HCT116 (cell line): ENCODE results near the gene EPHA4. TPM values are rescaled to one million over a fixed set of nuclear protein-coding genes. Genes with fewer than 3 reads are reported as not detected.

Experiments
- ATAC-seq: fragments of 200-7000 bp; cut with Tn5 transposase; 2 replicates; pipeline ENCODE4 v1.9.1; 2020; ENCODE audit warnings: mild to moderate bottlenecking, moderate library complexity
- BruUV-seq: library from RNA; stranded (reverse); fragments of 400-500 nt; replicated peaks from 2 replicates; lab custom pipeline; 2021; lab: Mats Ljungman, UMichigan
- CTCF ChIA-PET: fragments of 300-600 bp; sonication (Branson Sonifier 250); formaldehyde crosslinking; loops from one replicate; lab custom pipeline; 2021; ENCODE audit warnings: antibody characterized with exemption; lab: Charles Lee
- POLR2A ChIA-PET: fragments of 300-600, 350-600 bp; sonication (Branson Sonifier 250); formaldehyde crosslinking; loops from one replicate; lab custom pipeline; 2021; ENCODE audit warnings: antibody characterized with exemption; lab: Charles Lee
- RAD21 ChIA-PET, 2 experiments: fragments of 300-600 bp; sonication (Branson Sonifier 250); formaldehyde crosslinking; loops; one replicate each; lab custom pipeline; 2023; ENCODE audit warnings: low total read pairs in 2 of 2; ENCODE audit not compliant: uncharacterized antibody in 2 of 2, unreplicated experiment in 2 of 2, low non-redundant PET in 1 of 2; lab: Charles Lee
- DNase-seq: peaks from one replicate; pipeline ENCODE4 v3.0.0-alpha.2; 2010; ENCODE audit warnings: low read depth, low spot score
- H2AFZ ChIP-seq: fragments of 200-600 bp; shearing (Covaris generic), sonication (generic); 2 replicates; pipeline ENCODE4 v1.6.1; 2017; ENCODE audit warnings: low read depth, mixed run types, mixed read lengths, antibody characterized with exemption, low read length; ENCODE audit not compliant: poor library complexity, severe bottlenecking
- H3K27ac ChIP-seq: 2 replicates; pipeline ENCODE4 v1.5.1; 2012; ENCODE audit warnings: low read depth, low read length
- H3K27me3 ChIP-seq: fragments of 200-600 bp; sonication (generic); 2 replicates; pipeline ENCODE4 v1.6.1; 2016; ENCODE audit warnings: mixed run types, low read length, mixed read lengths; ENCODE audit not compliant: insufficient read depth
- H3K36me3 ChIP-seq, 2 experiments: fragments of 200-500 bp in 1 of 2; fragments of 200-600 bp in 1 of 2; sonication (Bioruptor generic) in 1 of 2; sonication (generic) in 1 of 2; 2 replicates each; pipeline versions ENCODE4 v1.5.1 to v1.6.1; 2014 to 2016; ENCODE audit warnings: low read length in 2 of 2, inconsistent platforms in 1 of 2, mixed read lengths in 1 of 2, mixed run types in 1 of 2; ENCODE audit not compliant: insufficient read depth in 2 of 2, control insufficient read depth in 1 of 2
- H3K4me1 ChIP-seq, 2 experiments: fragments of 200-600 bp in 1 of 2; sonication (generic) in 1 of 2; 2 replicates each; pipeline versions ENCODE4 v1.5.1 to v1.6.1; 2012 to 2017; ENCODE audit warnings: low read length in 2 of 2, inconsistent platforms in 1 of 2, mild to moderate bottlenecking in 1 of 2, mixed read lengths in 1 of 2, mixed run types in 1 of 2, moderate library complexity in 1 of 2; ENCODE audit not compliant: insufficient read depth in 2 of 2, control insufficient read depth in 1 of 2
- H3K4me2 ChIP-seq: fragments of 200-600 bp; sonication (generic); 2 replicates; pipeline ENCODE4 v1.6.1; 2017; ENCODE audit warnings: mixed run types, low read length, mixed read lengths
- H3K4me3 ChIP-seq, 2 experiments: fragments of 200-600 bp in 1 of 2; sonication (generic) in 1 of 2; replicated peaks in 1 of 2; 2 replicates each; pipeline ENCODE4 v1.5.1; 2011 to 2016; ENCODE audit warnings: low read length in 2 of 2, control low read depth in 1 of 2, low read depth in 1 of 2, mild to moderate bottlenecking in 1 of 2, mixed read lengths in 1 of 2, mixed run types in 1 of 2
- H3K79me2 ChIP-seq: fragments of 200-600 bp; sonication (generic); 2 replicates; pipeline ENCODE4 v1.6.1; 2017; ENCODE audit warnings: mild to moderate bottlenecking, mixed run types, low read length, moderate library complexity, mixed read lengths; ENCODE audit not compliant: insufficient read depth
- H3K9ac ChIP-seq: fragments of 200-600 bp; sonication (generic); 2 replicates; pipeline ENCODE4 v1.6.1; 2016; ENCODE audit warnings: low read length, mixed read lengths
- H3K9me2 ChIP-seq: fragments of 200-600 bp; sonication (generic), shearing (Covaris generic); 2 replicates; pipeline ENCODE4 v1.6.1; 2017; ENCODE audit warnings: mixed run types, mild to moderate bottlenecking, moderate library complexity; ENCODE audit not compliant: insufficient read depth
- H3K9me3 ChIP-seq, 2 experiments: fragments of 200-500 bp in 1 of 2; fragments of 200-600 bp in 1 of 2; sonication (Bioruptor generic) in 1 of 2; sonication (generic) in 1 of 2; 2 replicates each; pipeline ENCODE4 v1.6.1; 2014 to 2017; ENCODE audit warnings: low read length in 2 of 2, mixed read lengths in 2 of 2, inconsistent platforms in 1 of 2, low read depth in 1 of 2, mild to moderate bottlenecking in 1 of 2, mixed run types in 1 of 2, moderate library complexity in 1 of 2; ENCODE audit not compliant: control insufficient read depth in 1 of 2, insufficient read depth in 1 of 2
- H4K20me1 ChIP-seq: fragments of 200-600 bp; sonication (generic), shearing (Covaris generic); 2 replicates; pipeline ENCODE4 v1.6.1; 2017; ENCODE audit warnings: mixed run types, mild to moderate bottlenecking, moderate library complexity; ENCODE audit not compliant: insufficient read depth
- CBX3 ChIP-seq: IDR thresholded peaks from 2 replicates; pipeline ENCODE4 v1.6.1; 2012; ENCODE audit warnings: low read depth
- CEBPB ChIP-seq: IDR thresholded peaks from 2 replicates; pipeline ENCODE4 v1.6.1; 2012; ENCODE audit warnings: low read depth
- EGR1 ChIP-seq: IDR thresholded peaks from 2 replicates; pipeline ENCODE4 v1.6.1; 2012; ENCODE audit warnings: low read depth
- ELF1 ChIP-seq: IDR thresholded peaks from 2 replicates; pipeline ENCODE4 v1.6.1; 2012; ENCODE audit warnings: low read depth, borderline replicate concordance
- EZH2phosphoT487 ChIP-seq: fragments of 200-600 bp; IDR thresholded peaks from 2 replicates; pipeline ENCODE4 v1.6.1; 2018; ENCODE audit warnings: antibody characterized with exemption, borderline replicate concordance
- POLR2A ChIP-seq: IDR thresholded peaks from 2 replicates; pipeline ENCODE4 v1.7.0; 2011; ENCODE audit warnings: borderline replicate concordance; ENCODE audit not compliant: insufficient read depth, insufficient read length; ENCODE audit errors: extremely low read depth
- POLR2AphosphoS5 ChIP-seq: IDR thresholded peaks from 2 replicates; pipeline ENCODE4 v1.6.1; 2011; ENCODE audit warnings: mild to moderate bottlenecking, low read depth, low read length, moderate library complexity
- RAD21 ChIP-seq: IDR thresholded peaks from 2 replicates; pipeline ENCODE4 v1.6.1; 2012; ENCODE audit warnings: low read depth, mild to moderate bottlenecking
- SP1 ChIP-seq: IDR thresholded peaks from 2 replicates; pipeline ENCODE4 v1.6.1; 2012; ENCODE audit warnings: low read depth
- SRF ChIP-seq: IDR thresholded peaks from 2 replicates; pipeline ENCODE4 v1.6.1; 2012; ENCODE audit warnings: low read depth
- TCF7L2 ChIP-seq: IDR thresholded peaks from 2 replicates; pipeline ENCODE4 v1.7.0; 2011; ENCODE audit warnings: borderline replicate concordance, inconsistent platforms; ENCODE audit not compliant: insufficient read depth, insufficient read length; ENCODE audit errors: extremely low read depth
- YY1 ChIP-seq: IDR thresholded peaks from 2 replicates; pipeline ENCODE4 v1.6.1; 2011; ENCODE audit warnings: low read length, low read depth, moderate library complexity, mild to moderate bottlenecking; ENCODE audit not compliant: insufficient replicate concordance; ENCODE audit errors: extremely low read depth
- ZFX ChIP-seq: fragments of 450-650 bp; IDR thresholded peaks from 2 replicates; pipeline ENCODE4 v1.6.1; 2017
- intact Hi-C: fragments of 100-400 bp; cut with micrococcal nuclease; formaldehyde crosslinking; loops from 2 replicates; pipeline ENCODE4 v1.10.0; 2022
- total RNA-seq: library from RNA; stranded (reverse); gene quantifications from one replicate; pipeline ENCODE4 v1.2.1, GENCODE V29; 2021; ENCODE audit not compliant: unreplicated experiment
- TF ChIP-seq, protein P1 (sequence below), 3 experiments: fragments of 200-600 bp in 1 of 3; sonication (generic) in 1 of 3; IDR thresholded peaks in 2 of 3; conservative IDR thresholded peaks in 1 of 3; 2 replicates each; pipeline ENCODE4 v1.5.1; 2012 to 2017; ENCODE audit warnings: low read depth in 2 of 3, low read length in 2 of 3, antibody characterized with exemption in 1 of 3, borderline replicate concordance in 1 of 3, control low read depth in 1 of 3, mild to moderate bottlenecking in 1 of 3, mixed read lengths in 1 of 3, mixed run types in 1 of 3, moderate library complexity in 1 of 3; ENCODE audit not compliant: insufficient read depth in 1 of 3
- TF ChIP-seq, protein P2 (sequence below): IDR thresholded peaks from 2 replicates; pipeline ENCODE4 v1.6.1; 2012
- TF ChIP-seq, protein P3 (sequence below): IDR thresholded peaks from 2 replicates; pipeline ENCODE4 v1.6.1; 2011; ENCODE audit warnings: mild to moderate bottlenecking, low read length, moderate library complexity; ENCODE audit not compliant: insufficient replicate concordance; ENCODE audit errors: extremely low read depth
- TF ChIP-seq, protein P4 (sequence below): IDR thresholded peaks from 2 replicates; pipeline ENCODE4 v1.6.1; 2012; ENCODE audit warnings: low read depth

Gene EPHA4
- total RNA-seq, 1 experiment from 2014 or later, result 3.5 TPM

DNA sequence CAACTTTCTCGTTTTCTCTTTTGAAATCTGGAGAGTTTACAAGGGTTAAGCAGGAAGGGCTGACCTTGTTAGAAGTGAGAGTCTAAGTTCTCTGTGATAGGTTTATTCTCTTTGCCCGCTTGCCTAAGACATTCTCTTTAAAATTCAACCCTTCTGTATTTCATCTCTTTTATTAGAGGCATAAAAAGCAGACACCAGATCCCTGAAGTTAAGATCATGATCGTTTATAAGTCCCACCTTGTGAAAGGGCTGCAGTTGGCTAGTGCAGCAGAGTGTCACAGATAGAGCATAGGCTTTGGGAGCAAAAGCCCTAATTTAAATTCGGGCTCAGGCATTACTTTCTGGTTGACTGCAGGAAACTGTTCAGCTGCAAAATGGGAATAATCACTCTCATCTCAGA, 181.2 kb downstream of the EPHA4 start:
- ATAC-seq (no peak), DNase-seq (no peak)
- H3K79me2 ChIP-seq, result no peaks in the 10 kb centered on the region
- H3K9me2 ChIP-seq, result no peaks in the 10 kb centered on the region
- H3K27ac ChIP-seq, result no peak overlapping the region
- peaks cover 10% of the 10 kb centered on the region; the same call in 1 of the 2 replicates for H3K27me3 ChIP-seq
- no peak overlapping the region for H3K9ac ChIP-seq
- TF ChIP-seq, protein P1, sequence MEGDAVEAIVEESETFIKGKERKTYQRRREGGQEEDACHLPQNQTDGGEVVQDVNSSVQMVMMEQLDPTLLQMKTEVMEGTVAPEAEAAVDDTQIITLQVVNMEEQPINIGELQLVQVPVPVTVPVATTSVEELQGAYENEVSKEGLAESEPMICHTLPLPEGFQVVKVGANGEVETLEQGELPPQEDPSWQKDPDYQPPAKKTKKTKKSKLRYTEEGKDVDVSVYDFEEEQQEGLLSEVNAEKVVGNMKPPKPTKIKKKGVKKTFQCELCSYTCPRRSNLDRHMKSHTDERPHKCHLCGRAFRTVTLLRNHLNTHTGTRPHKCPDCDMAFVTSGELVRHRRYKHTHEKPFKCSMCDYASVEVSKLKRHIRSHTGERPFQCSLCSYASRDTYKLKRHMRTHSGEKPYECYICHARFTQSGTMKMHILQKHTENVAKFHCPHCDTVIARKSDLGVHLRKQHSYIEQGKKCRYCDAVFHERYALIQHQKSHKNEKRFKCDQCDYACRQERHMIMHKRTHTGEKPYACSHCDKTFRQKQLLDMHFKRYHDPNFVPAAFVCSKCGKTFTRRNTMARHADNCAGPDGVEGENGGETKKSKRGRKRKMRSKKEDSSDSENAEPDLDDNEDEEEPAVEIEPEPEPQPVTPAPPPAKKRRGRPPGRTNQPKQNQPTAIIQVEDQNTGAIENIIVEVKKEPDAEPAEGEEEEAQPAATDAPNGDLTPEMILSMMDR (IDR thresholded peaks at IDR 0.05 in 2 of 3, conservative IDR thresholded peaks at IDR 0.05 in 1 of 3; ENCODE audit: borderline replicate concordance in 1 of 3, insufficient read depth in 1 of 3, low read depth in 2 of 3, low read length in 2 of 3), result no peak
- TF ChIP-seq CBX3, result no peak
- no peak for TF ChIP-seq RAD21
- TF ChIP-seq ELF1, result no peak
- no peak for TF ChIP-seq EZH2phosphoT487
- no peak for TF ChIP-seq ZFX
- TF ChIP-seq SRF, result no peak
- TF ChIP-seq POLR2A, result no peak
- no peak for TF ChIP-seq TCF7L2
- TF ChIP-seq SP1, result no peak
- no peak for TF ChIP-seq CEBPB
- TF ChIP-seq, protein P2, sequence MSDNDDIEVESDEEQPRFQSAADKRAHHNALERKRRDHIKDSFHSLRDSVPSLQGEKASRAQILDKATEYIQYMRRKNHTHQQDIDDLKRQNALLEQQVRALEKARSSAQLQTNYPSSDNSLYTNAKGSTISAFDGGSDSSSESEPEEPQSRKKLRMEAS, result no peak
- TF ChIP-seq, protein P3, sequence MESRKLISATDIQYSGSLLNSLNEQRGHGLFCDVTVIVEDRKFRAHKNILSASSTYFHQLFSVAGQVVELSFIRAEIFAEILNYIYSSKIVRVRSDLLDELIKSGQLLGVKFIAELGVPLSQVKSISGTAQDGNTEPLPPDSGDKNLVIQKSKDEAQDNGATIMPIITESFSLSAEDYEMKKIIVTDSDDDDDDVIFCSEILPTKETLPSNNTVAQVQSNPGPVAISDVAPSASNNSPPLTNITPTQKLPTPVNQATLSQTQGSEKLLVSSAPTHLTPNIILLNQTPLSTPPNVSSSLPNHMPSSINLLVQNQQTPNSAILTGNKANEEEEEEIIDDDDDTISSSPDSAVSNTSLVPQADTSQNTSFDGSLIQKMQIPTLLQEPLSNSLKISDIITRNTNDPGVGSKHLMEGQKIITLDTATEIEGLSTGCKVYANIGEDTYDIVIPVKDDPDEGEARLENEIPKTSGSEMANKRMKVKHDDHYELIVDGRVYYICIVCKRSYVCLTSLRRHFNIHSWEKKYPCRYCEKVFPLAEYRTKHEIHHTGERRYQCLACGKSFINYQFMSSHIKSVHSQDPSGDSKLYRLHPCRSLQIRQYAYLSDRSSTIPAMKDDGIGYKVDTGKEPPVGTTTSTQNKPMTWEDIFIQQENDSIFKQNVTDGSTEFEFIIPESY, result no peak
- TF ChIP-seq, protein P4, sequence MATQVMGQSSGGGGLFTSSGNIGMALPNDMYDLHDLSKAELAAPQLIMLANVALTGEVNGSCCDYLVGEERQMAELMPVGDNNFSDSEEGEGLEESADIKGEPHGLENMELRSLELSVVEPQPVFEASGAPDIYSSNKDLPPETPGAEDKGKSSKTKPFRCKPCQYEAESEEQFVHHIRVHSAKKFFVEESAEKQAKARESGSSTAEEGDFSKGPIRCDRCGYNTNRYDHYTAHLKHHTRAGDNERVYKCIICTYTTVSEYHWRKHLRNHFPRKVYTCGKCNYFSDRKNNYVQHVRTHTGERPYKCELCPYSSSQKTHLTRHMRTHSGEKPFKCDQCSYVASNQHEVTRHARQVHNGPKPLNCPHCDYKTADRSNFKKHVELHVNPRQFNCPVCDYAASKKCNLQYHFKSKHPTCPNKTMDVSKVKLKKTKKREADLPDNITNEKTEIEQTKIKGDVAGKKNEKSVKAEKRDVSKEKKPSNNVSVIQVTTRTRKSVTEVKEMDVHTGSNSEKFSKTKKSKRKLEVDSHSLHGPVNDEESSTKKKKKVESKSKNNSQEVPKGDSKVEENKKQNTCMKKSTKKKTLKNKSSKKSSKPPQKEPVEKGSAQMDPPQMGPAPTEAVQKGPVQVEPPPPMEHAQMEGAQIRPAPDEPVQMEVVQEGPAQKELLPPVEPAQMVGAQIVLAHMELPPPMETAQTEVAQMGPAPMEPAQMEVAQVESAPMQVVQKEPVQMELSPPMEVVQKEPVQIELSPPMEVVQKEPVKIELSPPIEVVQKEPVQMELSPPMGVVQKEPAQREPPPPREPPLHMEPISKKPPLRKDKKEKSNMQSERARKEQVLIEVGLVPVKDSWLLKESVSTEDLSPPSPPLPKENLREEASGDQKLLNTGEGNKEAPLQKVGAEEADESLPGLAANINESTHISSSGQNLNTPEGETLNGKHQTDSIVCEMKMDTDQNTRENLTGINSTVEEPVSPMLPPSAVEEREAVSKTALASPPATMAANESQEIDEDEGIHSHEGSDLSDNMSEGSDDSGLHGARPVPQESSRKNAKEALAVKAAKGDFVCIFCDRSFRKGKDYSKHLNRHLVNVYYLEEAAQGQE, result no peak
- TF ChIP-seq EGR1, result no peak
- TF ChIP-seq POLR2AphosphoS5, result no peak
- TF ChIP-seq YY1, result no peak
- POLR2A ChIA-PET, result no interaction called here
- H3K36me3 ChIP-seq, result no peaks in the 10 kb centered on the region
- no peaks in the 10 kb centered on the region for H3K9me3 ChIP-seq
- no peak overlapping the region for H3K4me2 ChIP-seq
- BruUV-seq, result no TSS peak
- H2AFZ ChIP-seq, result no peak overlapping the region
- no peaks in the 10 kb centered on the region; the same call in 1 of the 2 replicates for H4K20me1 ChIP-seq
- RAD21 ChIA-PET, result no interaction called here
- intact Hi-C loops, result no loop called here
- CTCF ChIA-PET, result no interaction called here
- H3K4me3 ChIP-seq, result no peak overlapping the region
- no peaks in the 10 kb centered on the region for H3K4me1 ChIP-seq
